Esophagus squamous epithelium (tissue), 5 donors: ENCODE data around the gene HLA-DOA. TPM values are rescaled to one million over a fixed set of nuclear protein-coding genes. Genes with fewer than 3 reads are reported as not detected.

Source experiments
- DNase-seq: peaks from one replicate; lab custom pipeline; 2025; lab: John Stamatoyannopoulos, UW
- H3K27ac ChIP-seq, 4 donors: fragments of 200-600 bp; sonication (generic); one replicate each; pipeline ENCODE4 v1.5.1; 2016 to 2019; ENCODE audit warnings: mild to moderate bottlenecking in 1 of 4
- H3K27me3 ChIP-seq, 4 donors: fragments of 200-600 bp; sonication (generic); 1 replicate in 3 of 4; 2 replicates in 1 of 4; pipeline versions ENCODE4 v1.5.1 to v1.6.0; 2017 to 2021; ENCODE audit warnings: antibody characterized with exemption in 1 of 4
- H3K36me3 ChIP-seq, 3 donors: fragments of 200-600 bp; sonication (generic); one replicate each; pipeline ENCODE4 v1.5.1; 2016 to 2019
- H3K4me1 ChIP-seq, 3 donors: fragments of 200-600 bp; sonication (generic); one replicate each; pipeline ENCODE4 v1.5.1; 2017 to 2019
- H3K4me3 ChIP-seq, 4 donors: fragments of 200-600 bp; sonication (generic); 1 replicate in 3 of 4; 2 replicates in 1 of 4; pipeline ENCODE4 v1.5.1; 2016 to 2019; ENCODE audit warnings: mild to moderate bottlenecking in 2 of 4, moderate library complexity in 1 of 4
- H3K9me3 ChIP-seq, 3 donors: fragments of 200-600 bp; sonication (generic); one replicate each; pipeline ENCODE4 v1.5.1; 2016 to 2019
- POLR2A ChIP-seq, 4 donors: fragments of 450-650 bp; IDR thresholded peaks; one replicate each; pipeline ENCODE4 v1.6.1; 2017; ENCODE audit warnings: antibody characterized with exemption in 4 of 4, mild to moderate bottlenecking in 4 of 4, moderate library complexity in 3 of 4
- WGBS, 2 donors: methylation state at CpG; one replicate each; pipeline ENCODE4 v1.1.5; 2018; 5-methylcytosine and 5-hydroxymethylcytosine counted together
- intact Hi-C: fragments of 100-400 bp; cut with DNase I; formaldehyde crosslinking; loops from one replicate; pipeline ENCODE4 v1.15.0; 2022
- total RNA-seq, 4 donors: library from RNA; depleted of rRNA; stranded (reverse); fragments of >200 nt; gene quantifications; one replicate each; pipeline ENCODE4 v1.1.0, GENCODE V29; 2016
- TF ChIP-seq, protein P1 (sequence below), 6 experiments: fragments of 450-650 bp in 4 of 6; fragments of 200-600 bp in 2 of 6; sonication (generic) in 2 of 6; IDR thresholded peaks; one replicate each; pipeline ENCODE4 v1.5.1; 2016 to 2019; ENCODE audit warnings: antibody characterized with exemption in 6 of 6, mild to moderate bottlenecking in 4 of 6, moderate library complexity in 4 of 6
- donor health status: DM: yes; HTN: yes; CAD: no.

HLA-DOA gene
- total RNA-seq, 4 donors from 2014 or later, result 0.61 to 9.7 (median 1.6) TPM

DNA sequence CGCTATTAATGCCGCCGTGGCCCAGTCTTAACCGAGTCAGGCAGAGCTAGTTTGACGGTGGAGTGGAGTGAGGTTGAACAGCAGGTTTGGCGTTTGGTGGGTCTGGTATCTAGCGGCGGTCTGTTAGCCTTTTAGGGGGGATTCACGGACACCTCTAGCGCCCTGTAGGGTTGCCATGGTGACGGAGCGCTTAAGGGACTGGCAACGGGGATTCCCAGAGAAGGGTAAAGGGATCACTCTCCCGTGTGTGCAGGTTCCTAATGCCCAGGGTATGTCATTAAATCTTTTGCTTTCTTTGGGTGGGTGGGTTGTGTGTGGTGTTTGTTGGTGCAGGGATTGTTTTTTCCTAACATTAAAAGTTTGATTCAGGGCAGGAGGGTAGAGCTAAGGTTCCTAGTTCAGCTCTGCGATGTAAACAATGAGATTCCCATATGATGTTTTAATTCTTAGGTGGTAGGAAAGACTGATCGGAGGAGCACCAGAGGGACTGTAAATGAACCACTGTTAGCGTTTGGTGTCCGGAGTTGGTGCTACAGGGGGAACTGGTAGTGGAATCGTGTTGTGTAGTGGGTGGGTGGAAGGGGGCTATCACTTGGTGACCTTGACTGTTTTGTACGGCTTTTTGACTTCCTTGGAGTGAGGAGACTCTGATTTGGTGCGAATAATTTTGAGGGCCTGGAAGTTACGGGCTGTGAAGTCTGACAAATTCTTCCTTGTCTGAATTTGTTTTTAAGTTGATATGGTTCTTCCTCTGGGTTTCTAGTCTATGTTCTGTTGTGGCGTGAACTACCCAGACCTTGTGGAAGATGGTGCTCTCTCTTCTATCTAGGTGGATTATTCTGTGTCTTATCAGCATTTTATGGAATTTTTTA lies 36.0 kb downstream of the HLA-DOA start:
- Histone ChIP-seq H3K27me3 (no peaks in the 10 kb centered on the region), H3K36me3 (peaks cover 35 to 55% (median 49%) of the 10 kb centered on the region in 3 donors), H3K9me3 (no peaks in the 10 kb centered on the region), H3K27ac (peak overlapping the region; percentile 93 to 100 (median 100)), H3K4me1 (peaks cover 13 to 45% (median 31%) of the 10 kb centered on the region in 3 donors), H3K4me3 (peak overlapping the region; percentile 71 to 92 (median 87))
- no peak for TF ChIP-seq POLR2A (IDR thresholded peaks at IDR 0.05)
- TF ChIP-seq, protein P1, sequence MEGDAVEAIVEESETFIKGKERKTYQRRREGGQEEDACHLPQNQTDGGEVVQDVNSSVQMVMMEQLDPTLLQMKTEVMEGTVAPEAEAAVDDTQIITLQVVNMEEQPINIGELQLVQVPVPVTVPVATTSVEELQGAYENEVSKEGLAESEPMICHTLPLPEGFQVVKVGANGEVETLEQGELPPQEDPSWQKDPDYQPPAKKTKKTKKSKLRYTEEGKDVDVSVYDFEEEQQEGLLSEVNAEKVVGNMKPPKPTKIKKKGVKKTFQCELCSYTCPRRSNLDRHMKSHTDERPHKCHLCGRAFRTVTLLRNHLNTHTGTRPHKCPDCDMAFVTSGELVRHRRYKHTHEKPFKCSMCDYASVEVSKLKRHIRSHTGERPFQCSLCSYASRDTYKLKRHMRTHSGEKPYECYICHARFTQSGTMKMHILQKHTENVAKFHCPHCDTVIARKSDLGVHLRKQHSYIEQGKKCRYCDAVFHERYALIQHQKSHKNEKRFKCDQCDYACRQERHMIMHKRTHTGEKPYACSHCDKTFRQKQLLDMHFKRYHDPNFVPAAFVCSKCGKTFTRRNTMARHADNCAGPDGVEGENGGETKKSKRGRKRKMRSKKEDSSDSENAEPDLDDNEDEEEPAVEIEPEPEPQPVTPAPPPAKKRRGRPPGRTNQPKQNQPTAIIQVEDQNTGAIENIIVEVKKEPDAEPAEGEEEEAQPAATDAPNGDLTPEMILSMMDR (IDR thresholded peaks at IDR 0.05), result no peak
- 0 to 1% methylated on average over 16 to 22 of the region's 23 CpGs for WGBS, 2 donors
- intact Hi-C loops, result no loop called here
- DNase-seq, result no peak

DNA sequence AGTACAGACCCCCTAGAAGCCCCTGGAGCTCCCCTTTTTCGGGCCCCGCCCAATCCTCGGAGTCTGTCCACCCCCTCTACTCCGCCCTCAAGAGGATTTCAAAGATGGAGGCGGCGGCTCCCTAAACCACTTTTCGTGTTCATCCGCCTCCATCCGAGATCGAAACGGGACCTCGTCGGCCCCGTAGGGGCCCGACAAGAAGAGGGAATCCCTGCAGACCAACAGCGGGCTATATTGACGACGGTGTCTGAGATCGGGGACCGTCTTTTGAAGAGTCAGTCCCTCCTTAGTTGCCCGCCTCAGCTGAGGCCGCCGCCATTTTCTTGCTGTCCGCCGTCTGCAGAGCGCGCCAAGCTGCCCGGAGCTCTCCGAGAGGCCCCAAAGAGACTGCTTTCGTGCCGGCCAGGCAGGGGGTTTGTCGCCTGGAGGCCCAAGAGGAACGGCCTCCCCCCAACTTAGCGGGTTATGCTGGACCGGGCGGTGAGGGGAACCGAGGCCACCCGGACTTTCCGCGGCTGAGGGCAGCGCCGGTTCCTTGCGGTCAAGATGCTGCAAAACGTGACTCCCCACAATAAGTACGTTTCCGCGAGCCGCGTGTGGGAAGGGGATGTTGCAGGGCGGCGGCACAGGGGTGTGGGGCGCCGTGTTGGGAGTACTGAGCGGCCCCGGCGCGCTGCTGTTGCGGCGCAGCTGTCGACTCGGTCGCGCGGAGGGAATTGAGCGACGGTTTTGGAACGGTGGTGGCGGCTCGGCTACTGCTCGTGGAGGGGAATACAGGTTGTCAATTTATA lies 36.8 kb downstream of the HLA-DOA start:
- 0 to 3% methylated on average over 15 to 30 of the region's 70 CpGs for WGBS, 2 donors
- H3K27ac ChIP-seq, result peak overlapping the region; percentile 93 to 100 (median 100)
- H3K36me3 ChIP-seq, result peaks cover 27 to 47% (median 41%) of the 10 kb centered on the region in 3 donors
- no peaks in the 10 kb centered on the region for H3K27me3 ChIP-seq
- no peaks in the 10 kb centered on the region for H3K9me3 ChIP-seq
- DNase-seq, result no peak
- TF ChIP-seq POLR2A (IDR thresholded peaks at IDR 0.05), result no peak
- TF ChIP-seq, protein P1 (IDR thresholded peaks at IDR 0.05), result no peak
- H3K4me3 ChIP-seq, result peak overlapping the region; percentile 71 to 92 (median 87)
- H3K4me1 ChIP-seq, result peaks cover 15 to 43% (median 25%) of the 10 kb centered on the region in 3 donors
- intact Hi-C loops, result no loop called here

DNA sequence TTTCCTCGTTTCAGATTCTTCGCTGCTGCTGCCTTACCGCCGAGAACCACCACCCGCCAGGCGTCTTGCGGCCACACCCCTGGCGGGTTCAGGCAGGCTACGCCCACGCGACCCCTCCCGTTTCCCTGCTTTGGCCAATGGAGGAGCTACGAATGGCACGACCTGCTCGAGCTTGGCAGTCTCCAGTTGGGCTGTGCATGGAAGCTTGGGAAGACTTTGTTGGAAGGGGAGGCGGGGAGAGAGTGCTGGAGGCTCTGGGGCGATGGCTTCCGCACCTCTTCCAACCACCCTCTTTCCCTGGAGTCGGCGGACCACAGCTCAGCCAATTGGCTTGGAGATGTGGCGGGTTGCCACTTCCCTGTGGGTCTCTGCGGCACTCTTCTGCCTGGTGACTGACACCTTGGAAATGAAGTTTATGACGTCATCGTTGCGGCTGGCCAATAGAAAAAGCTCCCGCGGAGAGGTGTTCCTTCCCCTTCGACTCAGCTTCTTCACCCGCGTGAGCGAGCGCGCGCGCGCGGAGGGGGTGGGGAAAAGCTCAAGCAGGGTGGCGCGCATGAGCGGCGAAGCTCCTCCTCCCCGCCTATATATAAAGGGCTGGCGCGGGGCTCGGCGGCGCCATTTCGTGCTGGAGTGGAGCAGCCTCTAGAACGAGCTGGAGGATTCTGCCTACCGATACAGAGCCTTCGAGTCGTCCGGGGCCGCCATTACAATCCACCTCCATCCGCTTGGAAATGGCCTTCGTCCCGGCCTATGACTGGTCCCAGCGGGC lies 37.6 kb downstream of the HLA-DOA start:
- intact Hi-C loops, result no loop called here
- Histone ChIP-seq H3K4me1 (peaks cover 14 to 43% (median 29%) of the 10 kb centered on the region in 3 donors), H3K27me3 (no peaks in the 10 kb centered on the region), H3K27ac (peak overlapping the region; percentile 93 to 100 (median 100)), H3K36me3 (peaks cover 19 to 39% (median 33%) of the 10 kb centered on the region in 3 donors), H3K9me3 (no peaks in the 10 kb centered on the region), H3K4me3 (peak overlapping the region; percentile 71 to 92 (median 89))
- WGBS, 2 donors, result 0% methylated on average over 11 to 30 of the region's 58 CpGs
- TF ChIP-seq POLR2A (IDR thresholded peaks at IDR 0.05), result peak; percentile 59 to 100 (median 92)
- TF ChIP-seq, protein P1 (IDR thresholded peaks at IDR 0.05), result peak in 2 of 6 experiments; percentile 10 to 37
- peak; percentile 98 for DNase-seq

DNA sequence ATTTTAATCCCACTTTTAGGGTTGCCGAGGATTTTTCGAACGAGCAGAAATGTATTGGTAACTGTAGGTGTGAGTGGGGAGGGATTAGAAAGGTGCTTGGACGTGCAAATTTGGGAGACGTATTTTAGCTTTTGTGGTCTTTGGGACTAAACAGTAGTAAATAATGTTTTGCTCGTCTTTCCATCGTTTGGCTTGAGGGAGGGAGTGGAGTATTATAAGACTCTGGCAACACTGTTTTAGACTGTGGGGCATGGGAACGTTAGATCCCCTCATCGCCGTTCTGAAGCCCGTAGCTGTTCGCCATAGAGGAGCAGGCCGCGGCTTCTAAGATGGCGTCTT lies 38.2 kb downstream of the HLA-DOA start:
- Histone ChIP-seq H3K4me3 (peak overlapping the region; percentile 71 to 92 (median 89)), H3K27me3 (no peaks in the 10 kb centered on the region), H3K36me3 (peaks cover 13 to 33% (median 27%) of the 10 kb centered on the region in 3 donors), H3K9me3 (no peaks in the 10 kb centered on the region), H3K4me1 (peaks cover 9 to 43% (median 29%) of the 10 kb centered on the region in 3 donors), H3K27ac (peak overlapping the region; percentile 93 to 100 (median 100))
- intact Hi-C loops, result no loop called here
- TF ChIP-seq POLR2A (IDR thresholded peaks at IDR 0.05), result no peak
- TF ChIP-seq, protein P1 (IDR thresholded peaks at IDR 0.05), result no peak
- 0% methylated on average over 15 of the region's 15 CpGs for WGBS, 2 donors
- no peak for DNase-seq
